ENCODE results near the gene C9orf85.
"Not testable (repeated sequence)": the region's sequence is repeated elsewhere in the genome, so short reads cannot be mapped to it uniquely, and the experiment has no call there.

The C9orf85 gene

DNA sequence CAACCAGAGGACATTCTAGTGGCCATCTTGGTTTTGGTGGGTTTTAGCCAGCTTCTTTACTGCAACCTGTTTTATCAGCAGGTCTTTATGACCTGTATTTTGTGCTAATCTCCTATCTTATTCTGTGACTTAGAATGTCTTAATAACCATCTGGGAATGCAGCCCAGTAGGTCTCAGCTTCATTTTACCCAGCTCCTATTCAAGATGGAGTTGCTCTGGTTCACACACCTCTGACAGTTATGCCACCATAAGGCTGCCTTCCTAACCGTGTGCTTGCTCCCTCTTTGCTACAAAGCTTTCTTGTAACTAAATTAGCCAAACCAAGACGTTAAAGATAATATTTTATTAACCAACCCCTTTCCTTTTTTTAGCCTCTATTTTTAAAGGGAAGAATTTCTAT is 43.2 kb downstream of the C9orf85 start:
- not testable (repeated sequence) for DNase-seq

DNA sequence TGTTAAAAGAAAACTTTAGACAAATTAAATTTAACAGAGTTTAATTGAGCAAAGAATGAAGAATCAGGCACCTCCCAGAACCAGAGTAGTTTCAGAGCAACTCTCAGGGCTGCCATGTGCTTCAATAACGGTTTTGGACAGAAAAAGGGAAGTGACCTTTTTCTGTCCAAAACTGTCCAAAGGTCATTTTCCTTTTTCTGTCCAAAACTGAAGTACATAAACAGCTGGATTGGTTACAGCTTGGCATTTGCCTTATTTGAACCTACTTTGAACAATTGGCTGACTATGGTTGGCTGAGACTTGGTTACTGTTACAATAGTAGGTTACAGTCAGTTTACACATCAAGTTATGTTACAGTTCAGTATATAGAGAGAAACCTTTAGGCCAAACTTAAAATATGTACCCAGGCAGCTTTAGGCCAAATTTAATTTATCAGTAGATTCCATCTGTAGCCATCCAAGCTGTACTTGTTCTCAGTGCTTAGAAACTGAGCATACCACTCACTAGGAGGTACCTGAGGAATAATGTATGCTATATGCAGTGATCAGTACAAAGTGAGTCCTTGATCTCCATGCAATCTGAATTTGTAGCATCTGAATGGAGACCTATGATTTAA is 44.0 kb downstream of the C9orf85 start:
- no peak for DNase-seq

DNA sequence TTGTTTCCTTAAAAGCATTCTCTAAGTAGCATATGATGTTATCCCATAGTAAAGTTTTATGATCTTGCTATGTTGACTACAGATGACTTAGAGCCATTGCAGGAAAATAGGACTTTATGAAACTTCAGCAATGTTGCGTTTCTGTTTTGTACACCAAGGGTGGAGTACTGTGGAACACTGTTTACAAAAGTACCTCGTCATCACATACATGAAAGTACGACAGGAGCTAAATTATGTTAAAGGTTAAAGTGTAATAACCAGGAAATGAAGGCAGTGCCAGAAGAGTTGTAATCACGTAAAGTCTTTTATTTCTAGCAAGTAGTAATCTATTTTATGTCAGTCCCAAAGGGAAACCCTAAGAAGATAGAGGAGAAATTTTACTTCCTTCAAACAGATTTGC is 50.9 kb downstream of the C9orf85 start:
- DNase-seq: no peak

DNA sequence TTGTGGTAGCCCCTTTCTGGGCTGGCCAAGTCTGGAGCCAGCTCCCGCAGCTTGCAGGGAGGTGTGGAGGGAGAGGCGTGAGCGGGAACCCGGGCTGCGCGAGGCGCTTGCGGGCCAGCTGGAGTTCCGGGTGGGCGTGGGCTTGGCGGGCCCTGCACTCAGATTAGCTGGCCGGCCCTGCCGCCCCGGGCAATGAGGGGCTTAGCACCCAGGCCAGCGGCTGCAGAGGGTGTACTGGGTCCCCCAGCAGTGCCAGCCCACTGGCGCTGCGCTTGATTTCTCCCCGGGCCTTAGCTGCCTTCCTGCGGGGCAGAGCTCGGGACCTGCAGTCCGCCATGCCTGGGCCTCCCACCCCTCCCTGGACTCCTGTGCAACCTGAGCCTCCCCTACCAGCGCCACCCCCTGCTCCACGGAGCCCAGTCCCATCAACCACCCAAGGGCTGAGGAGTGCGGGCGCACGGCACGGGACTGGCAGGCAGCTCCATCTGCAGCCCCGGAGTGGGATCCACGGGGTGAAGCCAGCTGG is 52.1 kb downstream of the C9orf85 start:
- DNase-seq: not testable (repeated sequence)

DNA sequence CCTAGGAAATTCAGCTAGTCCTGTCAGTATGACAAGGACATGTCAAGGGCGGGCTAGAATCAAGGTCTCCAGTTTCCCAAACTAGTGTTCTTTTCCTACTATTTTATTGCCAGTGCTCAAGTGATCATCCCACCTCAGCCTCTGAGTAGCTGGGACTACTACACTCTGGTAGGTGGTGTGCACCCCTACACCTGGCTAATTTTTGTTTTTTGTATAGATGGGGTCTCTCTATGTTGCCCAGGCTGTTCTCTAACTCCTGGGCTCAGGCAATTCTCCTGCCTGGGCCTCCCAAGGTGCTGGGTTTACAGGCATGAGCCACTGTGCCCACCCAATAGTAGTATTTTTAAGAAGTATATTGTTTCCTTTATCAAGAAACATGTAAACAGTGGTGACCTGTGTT is 54.0 kb downstream of the C9orf85 start:
- no peak for DNase-seq

DNA sequence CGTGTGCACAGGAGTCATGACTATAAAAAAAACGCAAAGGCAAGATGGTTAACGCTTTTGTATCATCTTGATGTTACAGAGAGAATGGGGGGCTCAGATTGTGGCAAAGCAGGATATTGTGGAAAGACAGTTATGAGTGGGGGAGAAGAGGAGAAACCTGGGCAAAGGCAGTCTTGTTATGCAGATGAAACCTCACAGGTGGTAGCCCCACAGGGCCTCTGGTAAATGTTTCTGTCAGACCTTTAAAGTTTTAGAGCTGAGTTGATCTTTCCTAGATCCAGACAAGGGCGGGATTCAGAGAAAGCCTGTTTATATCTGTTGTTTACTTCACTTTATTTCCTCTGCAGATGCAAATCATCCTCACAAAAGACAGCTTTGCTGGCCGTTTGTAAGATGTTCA is 55.2 kb downstream of the C9orf85 start:
- DNase-seq: no peak

DNA sequence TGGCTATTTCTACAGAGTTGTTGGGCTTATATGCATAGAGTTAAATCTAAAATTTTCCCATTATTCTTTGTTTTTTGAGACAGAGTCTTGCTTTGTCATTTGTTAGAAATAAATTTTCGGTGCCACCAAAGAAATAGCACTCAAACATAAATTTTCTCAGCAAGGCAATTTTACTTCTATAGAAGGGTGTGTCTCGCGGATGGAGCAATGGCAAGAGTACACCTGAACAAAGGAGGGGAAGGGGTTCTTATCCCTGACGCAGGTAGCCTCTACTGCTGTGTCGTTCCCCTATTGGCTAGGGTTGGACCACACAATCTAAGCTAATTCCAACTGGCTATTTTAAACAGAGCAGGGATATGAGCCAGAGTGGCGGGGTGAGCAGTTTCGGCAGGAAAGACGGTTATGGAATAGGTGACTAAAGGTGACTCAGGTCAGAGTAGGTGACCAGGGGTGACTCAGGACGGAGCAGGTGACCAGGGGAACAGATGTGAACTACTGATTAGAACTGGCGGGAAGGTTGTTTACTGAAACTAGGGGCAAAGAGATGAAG is 57.2 kb downstream of the C9orf85 start:
- DNase-seq: no peak

DNA sequence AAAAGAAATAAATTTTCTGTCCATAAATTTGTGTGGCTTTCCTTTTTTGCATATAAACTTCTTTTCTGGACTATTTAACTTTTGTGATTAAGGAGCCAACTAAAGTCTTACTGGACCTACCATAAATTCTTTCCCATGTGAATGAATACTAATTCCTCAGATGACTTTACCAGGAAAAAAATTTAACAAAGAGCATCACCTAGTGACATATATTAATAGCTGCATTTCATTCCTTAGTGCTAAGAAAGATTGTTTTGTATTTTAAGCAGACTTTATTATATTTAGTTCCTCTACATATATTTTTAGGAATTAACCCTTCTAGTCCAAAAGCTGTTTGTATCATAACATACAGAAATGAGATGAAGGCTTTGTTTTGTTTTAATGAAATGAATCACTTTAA is 64.4 kb downstream of the C9orf85 start:
- no peak for DNase-seq

DNA sequence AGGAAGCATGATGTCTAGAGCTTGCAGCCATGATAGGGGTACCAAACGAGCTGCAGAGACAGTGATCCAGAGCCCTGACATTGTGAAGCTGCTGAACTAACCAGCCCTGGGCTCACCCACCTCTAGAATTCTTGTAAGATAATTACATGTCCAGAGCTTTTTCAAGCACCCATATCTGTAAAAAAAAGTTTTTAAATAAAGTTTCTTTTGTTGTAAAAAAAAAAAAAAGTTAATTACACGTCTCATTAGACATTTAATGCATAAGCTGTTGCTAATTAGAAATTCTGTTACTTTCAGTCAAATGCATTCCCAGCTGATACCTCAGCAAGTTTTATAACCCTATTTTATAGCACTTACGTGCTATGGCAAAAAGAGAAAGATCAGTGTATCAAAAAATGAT is 65.6 kb downstream of the C9orf85 start:
- DNase-seq: no peak

DNA sequence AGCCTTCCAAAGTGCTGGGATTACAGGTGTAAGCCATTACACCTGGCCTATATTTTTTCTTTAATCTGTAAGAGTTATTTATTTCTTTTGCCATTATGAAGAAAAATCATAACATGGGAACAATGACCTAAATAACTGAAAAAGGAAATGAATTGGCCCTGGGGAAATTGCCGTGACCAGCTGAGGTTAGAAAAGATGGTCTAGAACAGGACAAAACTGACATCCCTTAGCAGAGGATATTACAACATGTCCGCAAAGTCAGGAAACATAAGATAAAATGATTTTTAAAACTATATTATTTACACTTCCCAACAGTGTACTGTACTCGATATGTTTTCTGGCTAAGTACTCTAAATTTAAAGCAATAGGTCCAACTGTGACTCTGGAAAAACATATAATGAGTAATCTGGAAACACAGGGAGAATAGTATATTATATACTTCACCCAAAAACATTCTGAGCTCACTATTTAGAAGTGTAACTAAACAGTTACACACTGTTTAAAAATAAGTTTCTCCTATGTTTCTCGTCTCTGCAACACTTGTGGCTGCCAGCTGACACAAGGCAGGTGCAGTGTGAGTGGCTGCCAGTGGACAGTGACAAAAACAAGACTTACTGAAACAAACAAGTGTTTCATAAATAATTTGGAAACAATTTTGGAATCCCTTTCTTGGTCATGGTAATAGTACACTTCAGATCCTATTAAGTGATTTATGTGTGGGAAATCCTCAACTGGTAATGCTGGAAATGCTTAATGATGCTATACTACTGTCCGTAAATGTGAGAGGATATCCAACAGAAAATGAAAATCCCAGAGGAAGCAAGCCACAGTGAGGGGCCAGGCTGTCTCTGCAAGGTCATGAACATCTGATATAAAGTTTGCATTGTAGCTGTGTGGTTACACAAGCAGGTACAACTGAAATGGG is 69.1 kb downstream of the C9orf85 start:
- no peak for DNase-seq

DNA sequence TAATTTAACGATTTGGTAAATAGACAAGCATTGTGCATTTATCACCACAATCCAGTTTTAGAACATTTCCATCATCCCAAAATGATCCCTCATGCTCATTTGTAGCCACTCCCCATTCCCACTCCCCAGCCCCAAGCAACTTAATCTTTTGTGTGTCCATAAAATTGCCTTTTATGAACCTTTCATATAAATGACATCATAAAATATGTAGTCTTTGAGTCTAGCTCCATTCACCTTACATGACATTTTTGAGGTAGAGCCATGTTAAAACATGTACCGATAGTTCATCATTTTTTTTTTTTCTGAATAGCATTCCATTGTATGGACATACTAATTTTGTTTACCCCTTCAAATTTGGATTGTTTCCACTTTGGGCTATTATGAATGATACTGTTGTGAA is 70.5 kb downstream of the C9orf85 start:
- DNase-seq: no peak

DNA sequence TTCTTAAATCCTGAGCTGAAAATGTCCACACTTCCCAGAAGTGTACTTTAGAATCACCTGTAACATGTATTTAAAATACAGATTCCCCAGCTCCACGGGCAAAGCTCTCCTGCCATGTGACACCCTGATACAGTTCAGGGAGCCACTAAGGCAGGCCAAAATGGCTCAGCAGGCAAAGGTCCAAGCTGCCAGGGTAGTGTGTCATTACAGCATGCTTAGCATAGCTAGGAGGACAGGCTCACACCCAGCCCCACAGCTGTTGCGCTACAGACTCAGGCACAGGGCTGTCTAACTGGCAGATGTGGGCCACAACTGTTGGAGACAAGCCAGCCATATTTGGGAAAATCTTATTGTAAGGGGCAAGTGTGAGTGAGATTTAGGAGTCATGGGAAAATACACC is 73.0 kb downstream of the C9orf85 start:
- DNase-seq: no peak

DNA sequence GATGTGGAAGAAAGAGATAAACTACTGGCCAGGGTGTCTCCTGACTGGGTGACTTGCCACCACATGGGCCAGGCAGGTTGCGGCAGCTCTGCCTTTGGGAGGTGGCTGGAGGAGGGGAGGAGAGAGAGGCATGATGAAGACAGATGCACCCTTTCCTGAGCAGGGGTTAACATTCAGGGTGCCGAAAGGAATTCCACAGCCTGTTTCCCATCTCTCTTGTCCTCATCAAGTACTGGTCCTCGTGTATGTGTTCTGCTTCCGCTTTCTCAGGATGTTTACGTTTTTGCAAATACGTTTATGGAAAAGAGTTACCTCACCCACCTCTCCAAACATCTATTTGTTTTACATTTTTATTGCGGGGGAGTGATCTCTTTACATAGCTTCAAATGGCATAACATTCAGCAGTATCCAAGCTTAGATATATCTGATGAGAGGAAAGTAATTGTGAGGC is 73.4 kb downstream of the C9orf85 start:
- DNase-seq: no peak

DNA sequence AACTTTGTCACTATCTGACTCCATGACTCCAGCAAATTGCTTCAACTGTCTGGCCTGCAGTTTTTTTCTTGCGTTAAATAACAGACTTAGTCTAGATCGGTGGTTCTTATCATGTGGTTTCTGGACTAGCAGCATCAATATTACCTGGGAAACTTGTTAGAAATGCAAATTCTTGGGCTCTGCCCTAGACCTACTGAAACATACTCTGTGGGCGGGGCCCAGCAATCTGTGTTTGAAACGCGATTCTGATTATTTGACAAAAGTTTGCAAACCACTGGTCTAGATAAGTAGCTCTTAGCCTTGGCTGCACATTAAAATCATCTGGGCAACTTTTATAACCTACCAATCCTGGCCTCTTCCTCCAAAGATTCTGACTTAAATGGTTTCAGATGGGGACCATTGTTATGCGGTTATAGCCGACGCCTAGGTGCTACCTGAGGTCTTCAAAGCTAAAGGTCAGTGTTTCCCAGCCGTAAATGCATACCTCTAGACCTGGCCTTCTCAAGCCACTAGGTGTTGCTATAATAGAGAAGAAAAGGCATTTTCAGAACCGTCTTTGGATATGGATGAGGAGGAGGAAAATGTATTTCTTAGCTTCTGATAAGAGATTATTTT is 74.0 kb downstream of the C9orf85 start:
- DNase-seq: no peak

DNA sequence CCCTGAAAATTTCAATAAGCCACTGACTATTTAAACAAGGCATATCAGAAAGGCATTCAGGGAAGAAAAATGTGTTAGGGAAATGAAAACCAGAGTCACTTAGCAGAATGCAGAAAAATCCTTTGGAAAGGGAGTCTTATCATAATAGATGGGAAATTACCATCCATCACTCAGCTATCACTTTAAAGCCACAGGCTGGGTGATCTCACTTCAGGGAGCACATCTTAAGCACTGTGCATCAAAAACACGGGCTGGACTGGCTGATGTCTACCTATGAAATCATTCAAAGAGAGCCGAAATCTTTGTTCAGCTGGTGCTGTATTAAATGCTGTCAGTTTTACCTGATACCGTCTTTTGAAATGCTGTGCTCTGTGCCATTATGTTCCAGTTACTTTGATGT is 75.5 kb downstream of the C9orf85 start:
- DNase-seq: no peak

DNA sequence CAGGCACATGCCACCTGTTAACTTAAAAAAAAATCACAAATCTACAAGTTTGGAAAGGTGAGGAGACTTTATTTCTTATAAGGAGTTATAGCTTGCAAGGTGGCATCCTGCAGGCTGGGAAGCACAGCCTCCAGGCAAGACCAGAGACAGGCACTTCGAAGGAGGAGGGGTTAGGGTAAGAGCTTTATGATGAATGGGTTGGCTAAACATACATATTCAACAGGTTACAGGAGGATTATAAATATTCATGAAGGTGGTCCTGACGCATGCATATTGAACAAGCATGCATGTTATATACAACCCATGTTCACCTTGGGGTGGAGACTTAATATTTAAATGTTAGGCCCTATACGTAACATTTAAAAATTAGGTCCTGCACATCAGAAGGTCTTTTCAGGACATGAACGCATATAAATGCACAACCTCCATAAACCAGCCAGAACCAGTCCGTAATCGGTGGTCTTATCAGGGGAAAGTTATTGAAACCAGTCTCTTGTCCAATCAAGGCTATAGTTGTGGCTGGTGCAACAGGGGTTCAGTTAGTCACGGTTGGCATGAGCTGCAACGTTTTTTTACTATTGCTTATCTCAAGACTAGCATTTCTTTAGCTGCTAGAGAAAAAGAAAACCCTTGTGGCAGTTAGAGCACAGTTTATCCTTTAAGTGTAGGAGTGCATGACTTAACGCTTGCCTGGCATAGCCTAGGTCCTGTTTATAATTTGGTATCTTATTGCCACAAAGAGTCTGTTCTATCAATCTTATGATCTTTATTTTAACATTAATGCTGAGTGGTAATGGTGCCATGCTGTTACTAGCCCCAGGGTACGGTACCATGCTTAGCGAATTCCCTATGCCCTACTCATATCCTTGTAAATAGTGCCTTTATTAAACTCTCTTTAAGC is 76.3 kb downstream of the C9orf85 start:
- no peak for DNase-seq

DNA sequence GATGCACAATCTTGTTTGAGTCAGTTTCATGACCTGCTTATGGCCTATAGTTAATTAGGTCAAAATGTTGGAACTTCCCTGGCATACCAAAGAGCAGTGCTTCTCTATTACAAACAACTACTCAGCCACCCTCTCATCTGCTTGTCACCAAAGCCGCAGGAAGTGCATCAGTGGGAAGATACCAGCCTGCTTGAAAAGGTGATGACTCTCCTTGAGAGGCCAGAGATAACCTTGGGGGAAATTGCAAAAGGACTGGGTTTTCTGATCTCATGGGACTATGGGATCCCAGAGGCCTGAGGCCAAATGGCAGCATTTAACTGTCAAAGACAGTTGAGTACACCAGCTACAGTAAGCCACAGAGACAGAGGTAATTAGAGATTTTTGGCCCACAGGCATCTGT is 79.0 kb downstream of the C9orf85 start:
- no peak for DNase-seq

DNA sequence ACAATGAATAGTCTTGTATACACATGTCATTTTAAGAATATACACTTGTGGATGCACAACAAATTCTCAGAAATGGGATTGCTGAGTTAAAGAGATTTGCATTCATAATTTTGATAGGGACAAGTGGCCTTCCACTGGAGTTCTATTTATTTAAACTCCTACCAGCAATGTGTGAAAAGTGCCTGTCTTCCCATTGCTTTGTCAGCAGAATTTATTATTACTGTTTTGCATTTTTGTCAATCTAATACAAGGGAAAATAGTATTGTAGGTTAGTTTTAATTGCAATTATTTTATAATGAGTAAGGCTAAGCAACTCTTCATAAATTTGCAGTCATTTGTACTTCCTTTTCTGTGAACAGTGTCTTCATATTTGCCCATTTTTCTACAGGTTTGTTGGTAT is 94.0 kb downstream of the C9orf85 start:
- no peak for DNase-seq

DNA sequence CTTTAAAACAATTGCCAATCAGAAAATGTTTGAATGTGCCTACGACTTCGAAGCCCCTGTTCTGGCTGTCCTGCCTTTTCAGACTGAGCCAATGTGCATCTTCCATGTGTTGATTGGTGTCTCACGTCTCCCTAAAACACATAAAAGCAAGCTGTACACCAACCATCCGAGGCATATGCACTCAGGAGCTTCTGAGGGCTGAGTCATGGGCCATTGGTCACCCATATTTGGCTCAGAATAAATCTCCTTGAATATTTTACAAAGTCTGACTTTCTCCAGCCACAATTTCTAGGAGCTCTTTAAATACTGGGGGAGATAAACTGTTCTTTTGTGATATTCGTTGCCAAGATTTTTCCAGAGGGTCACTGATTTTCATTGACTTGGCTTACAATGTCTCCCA is 95.1 kb downstream of the C9orf85 start:
- no peak for DNase-seq

DNA sequence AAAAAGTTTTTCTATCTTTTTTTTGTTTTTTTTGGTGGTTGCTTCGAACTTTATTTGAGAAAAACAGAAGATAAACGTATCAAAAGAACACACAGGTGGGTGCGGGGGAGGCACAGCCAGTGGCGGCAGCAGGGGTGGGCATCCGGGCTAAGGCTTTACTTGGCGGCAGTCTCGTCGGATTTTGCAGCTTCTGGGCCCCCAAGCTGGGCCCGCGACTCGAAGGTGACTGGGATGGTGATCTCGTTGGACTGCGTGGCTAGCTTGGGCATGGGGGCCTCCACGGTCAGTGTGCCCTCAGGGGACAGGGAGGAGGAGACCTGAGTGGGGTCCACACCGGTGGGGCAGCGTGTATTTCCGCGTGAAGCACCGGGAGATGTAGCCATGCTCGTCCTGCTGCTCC is 96.3 kb downstream of the C9orf85 start:
- DNase-seq: not testable (repeated sequence)

DNA sequence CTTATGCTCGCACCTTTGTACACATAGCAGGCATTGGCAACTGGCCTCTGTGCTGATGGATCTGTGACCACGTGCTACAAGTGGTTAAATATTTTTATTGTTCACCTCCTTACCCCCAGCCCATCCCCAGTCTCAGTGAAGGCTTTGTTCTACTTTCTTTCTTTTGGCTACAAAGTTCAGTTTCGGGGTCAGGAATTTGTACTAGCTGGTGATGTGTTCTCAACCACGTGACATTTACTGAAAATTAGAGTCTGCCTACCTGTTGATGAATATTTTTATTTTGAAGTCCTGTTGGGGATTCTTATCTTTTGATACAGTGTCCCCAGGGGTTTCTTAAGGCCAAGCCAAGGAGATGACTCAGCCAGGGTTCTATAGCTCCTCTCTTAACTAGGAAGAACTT is 101.2 kb downstream of the C9orf85 start:
- no peak for DNase-seq

DNA sequence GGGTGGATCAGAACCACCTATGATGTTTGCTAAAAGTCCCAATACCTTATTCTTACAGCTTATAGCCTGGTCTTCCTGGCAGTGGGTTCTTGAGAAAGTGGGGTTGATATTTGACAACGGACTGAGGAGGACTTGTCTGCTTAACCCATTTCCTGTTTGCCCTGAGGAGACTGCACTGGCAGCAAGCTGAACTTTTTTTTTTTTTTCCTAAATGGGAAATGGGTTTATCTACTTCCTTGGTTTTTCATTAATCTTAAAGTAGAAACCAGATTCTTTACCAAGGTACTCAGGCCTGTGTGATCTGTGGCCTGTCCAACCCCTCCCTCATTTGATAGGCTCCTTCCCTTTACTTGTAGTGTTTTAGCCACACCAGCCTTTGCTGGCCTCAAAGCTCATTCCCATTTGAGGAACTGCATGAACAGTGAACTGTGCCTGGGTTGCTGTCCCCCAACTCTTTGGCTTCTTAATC is 101.9 kb downstream of the C9orf85 start:
- DNase-seq: no peak

Data from activated CD8-positive, alpha-beta memory T cell treated with anti-CD3 and anti-CD28 coated beads, Interleukin-2, amount 50 U/mL, for 48 hours (primary cell).